Measurements from ENCODE around the gene ARHGAP22. TPM values are rescaled to one million over a fixed set of nuclear protein-coding genes. Genes with fewer than 3 reads are reported as not detected.

The ARHGAP22 gene
- total and polyA plus RNA-seq, 5 donors = 1.4 to 6.5 (median 5.1) TPM

DNA sequence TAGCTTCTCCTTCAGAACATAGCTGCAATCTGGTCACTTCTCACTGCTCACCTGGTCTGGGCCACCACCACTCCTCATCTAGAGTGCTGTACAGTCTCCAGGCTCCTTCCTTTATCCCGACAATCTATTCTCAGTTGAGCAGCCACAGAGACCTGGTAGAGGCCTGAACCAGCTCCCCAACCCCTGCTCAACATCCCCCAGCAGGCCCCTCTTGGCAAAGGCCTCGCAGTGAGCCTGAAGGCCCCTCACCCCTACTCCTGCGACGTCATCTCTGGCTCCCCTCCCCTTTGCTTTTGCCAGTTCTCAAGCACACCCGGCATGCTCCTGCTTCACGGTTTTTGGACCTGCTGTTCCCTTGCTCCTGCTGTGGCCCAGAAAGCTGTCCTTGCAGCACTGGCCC lies 113.9 kb downstream of the ARHGAP22 start:
- Histone ChIP-seq H3K27me3 (ENCODE audit: control insufficient read depth, insufficient read depth) (no peaks in the 10 kb centered on the region), H3K27ac (ENCODE audit: low read length) (no peak overlapping the region), H3K4me3 (ENCODE audit: low read length) (no peak overlapping the region), H3K4me1 (ENCODE audit: control insufficient read depth, insufficient read depth, low read length) (no peaks in the 10 kb centered on the region), H3K9me3 (ENCODE audit: control insufficient read depth, low read length) (no peaks in the 10 kb centered on the region)
- intact Hi-C loops (cut with DNase I) = no loop called here
- DNase-seq (no peak), ATAC-seq (no peak)
- 65% methylated on average over 6 of the region's 6 CpGs for WGBS

DNA sequence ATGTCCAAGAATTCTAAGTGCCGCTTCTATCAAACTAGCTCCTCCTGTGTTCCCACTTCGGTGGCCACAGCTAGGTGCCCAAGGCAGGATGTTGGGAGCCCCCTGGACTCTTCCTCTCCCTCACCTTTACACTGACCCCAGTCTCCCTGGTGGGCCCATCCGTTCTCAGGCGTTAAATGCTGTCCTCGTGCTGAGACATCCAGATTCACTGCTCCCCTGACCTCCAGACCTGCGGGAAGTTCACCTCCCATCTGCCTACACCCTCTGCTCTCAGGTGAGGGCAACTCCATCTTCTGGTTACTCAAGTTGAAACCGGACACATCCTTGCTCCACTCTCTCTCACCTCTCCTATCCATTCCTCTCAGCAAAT lies 114.3 kb downstream of the ARHGAP22 start:
- Histone ChIP-seq H3K4me1 (ENCODE audit: control insufficient read depth, insufficient read depth, low read length) (no peaks in the 10 kb centered on the region), H3K27me3 (ENCODE audit: control insufficient read depth, insufficient read depth) (no peaks in the 10 kb centered on the region), H3K4me3 (ENCODE audit: low read length) (no peak overlapping the region), H3K9me3 (ENCODE audit: control insufficient read depth, low read length) (no peaks in the 10 kb centered on the region), H3K27ac (ENCODE audit: low read length) (no peak overlapping the region)
- WGBS = 92% methylated on average over 7 of the region's 7 CpGs
- intact Hi-C loops (cut with DNase I) = no loop called here
- DNase-seq (peak in 1 of 3 donors; percentile 23), ATAC-seq (no peak)

DNA sequence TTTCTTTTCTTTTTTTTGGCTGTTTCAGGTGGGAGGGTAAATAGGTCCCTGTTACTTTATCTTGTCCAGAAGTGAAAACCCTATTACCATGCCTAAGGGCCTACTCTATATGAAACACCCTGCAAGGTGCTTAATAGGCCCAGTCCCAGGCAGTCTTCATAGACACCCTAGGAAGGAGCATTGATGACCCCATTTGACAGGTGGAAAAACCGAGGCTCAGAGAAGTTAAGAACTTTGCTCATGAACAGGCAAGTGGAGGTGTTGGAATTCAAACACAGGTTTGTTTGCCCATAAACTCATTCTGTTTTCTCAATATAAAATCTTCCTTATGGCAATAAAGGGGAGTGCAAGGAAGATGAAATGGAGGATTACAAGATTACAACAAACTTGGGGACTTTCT lies 115.8 kb downstream of the ARHGAP22 start:
- 97% methylated on average over 1 of the region's 1 CpG for WGBS
- Histone ChIP-seq H3K27ac (ENCODE audit: low read length) (no peak overlapping the region), H3K9me3 (ENCODE audit: control insufficient read depth, low read length) (no peaks in the 10 kb centered on the region), H3K4me3 (ENCODE audit: low read length) (no peak overlapping the region), H3K4me1 (ENCODE audit: control insufficient read depth, insufficient read depth, low read length) (no peaks in the 10 kb centered on the region), H3K27me3 (ENCODE audit: control insufficient read depth, insufficient read depth) (no peaks in the 10 kb centered on the region)
- intact Hi-C loops (cut with DNase I) = no loop called here
- DNase-seq (no peak), ATAC-seq (no peak)

DNA sequence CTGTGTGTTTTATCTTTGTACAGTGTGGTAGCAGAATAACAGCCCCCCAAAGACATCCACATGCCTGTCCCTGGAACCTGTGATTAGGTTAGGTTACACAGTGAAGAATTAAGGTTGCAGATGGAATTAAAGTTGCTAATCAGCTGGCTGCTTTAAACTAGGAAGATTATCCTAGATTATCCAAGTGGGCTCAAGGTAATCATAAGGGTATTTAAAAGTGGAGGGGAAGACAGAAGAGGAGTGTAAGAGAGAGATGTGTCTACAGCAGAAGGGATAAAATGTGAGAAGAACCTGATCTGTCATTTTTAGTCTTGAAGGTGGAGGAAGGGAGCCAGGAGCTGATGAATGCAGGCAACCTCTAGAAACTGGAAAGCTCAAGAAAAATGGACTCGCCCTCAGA lies 117.6 kb downstream of the ARHGAP22 start:
- no peak overlapping the region for H3K27ac ChIP-seq (ENCODE audit: low read length)
- no peaks in the 10 kb centered on the region for H3K9me3 ChIP-seq (ENCODE audit: control insufficient read depth, low read length)
- 89% methylated on average over 1 of the region's 1 CpG for WGBS
- H3K27me3 ChIP-seq (ENCODE audit: control insufficient read depth, insufficient read depth) = no peaks in the 10 kb centered on the region
- H3K4me1 ChIP-seq (ENCODE audit: control insufficient read depth, insufficient read depth, low read length) = no peaks in the 10 kb centered on the region
- ATAC-seq (no peak), DNase-seq (no peak)
- intact Hi-C loops (cut with DNase I) = no loop called here
- H3K4me3 ChIP-seq (ENCODE audit: low read length) = no peak overlapping the region

DNA sequence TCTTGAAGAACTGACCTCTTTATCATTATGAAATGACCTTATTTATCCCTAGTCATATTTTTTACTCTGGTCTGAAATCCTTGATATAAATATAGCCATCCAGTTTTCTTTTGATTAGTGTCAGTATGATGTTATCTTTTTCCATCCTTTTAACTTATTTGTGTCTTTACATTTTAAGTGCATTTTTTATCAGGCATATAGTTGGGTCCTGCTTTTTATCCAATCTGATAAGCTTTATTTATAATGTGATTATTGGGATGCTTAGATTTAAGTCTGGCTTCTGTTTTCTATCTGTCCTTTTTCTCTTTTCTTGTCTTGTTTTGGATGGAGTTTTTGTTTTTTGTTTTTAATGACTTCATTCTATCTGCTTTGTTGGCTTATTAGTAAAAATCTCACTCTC lies 119.2 kb downstream of the ARHGAP22 start:
- intact Hi-C loops (cut with DNase I) = no loop called here

DNA sequence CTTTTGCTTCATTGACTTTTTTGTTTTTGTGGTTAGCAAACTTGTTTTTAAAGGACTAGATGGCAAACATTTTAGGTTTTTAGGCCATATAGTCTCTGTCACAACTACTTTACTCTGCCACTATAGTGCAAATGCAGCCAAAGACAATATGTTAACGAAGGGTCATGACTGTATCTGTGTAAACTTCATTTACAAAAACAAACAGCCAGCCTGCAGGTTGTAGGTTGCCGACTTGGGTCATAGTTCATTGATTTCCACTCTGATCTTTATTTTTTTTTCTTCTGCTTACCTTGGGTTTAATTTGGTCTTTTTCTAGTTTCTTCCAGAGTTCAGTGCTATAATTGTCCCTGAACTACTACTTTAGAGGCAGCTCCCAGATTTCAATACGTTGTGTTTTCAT lies 120.0 kb downstream of the ARHGAP22 start:
- H3K27ac ChIP-seq (ENCODE audit: low read length) = no peak overlapping the region
- ATAC-seq (no peak), DNase-seq (no peak)
- WGBS = 78% methylated on average over 3 of the region's 3 CpGs
- no peaks in the 10 kb centered on the region for H3K9me3 ChIP-seq (ENCODE audit: control insufficient read depth, low read length)
- intact Hi-C loops (cut with DNase I) = no loop called here
- H3K27me3 ChIP-seq (ENCODE audit: control insufficient read depth, insufficient read depth) = no peaks in the 10 kb centered on the region
- H3K4me3 ChIP-seq (ENCODE audit: low read length) = no peak overlapping the region
- H3K4me1 ChIP-seq (ENCODE audit: control insufficient read depth, insufficient read depth, low read length) = no peaks in the 10 kb centered on the region

More for the DNA sequence above, 119.2 kb downstream of the ARHGAP22 start:
- H3K4me3 ChIP-seq (ENCODE audit: low read length) = no peak overlapping the region
- H3K9me3 ChIP-seq (ENCODE audit: control insufficient read depth, low read length) = no peaks in the 10 kb centered on the region
- H3K27me3 ChIP-seq (ENCODE audit: control insufficient read depth, insufficient read depth) = no peaks in the 10 kb centered on the region
- ATAC-seq (no peak), DNase-seq (no peak)
- no peak overlapping the region for H3K27ac ChIP-seq (ENCODE audit: low read length)
- H3K4me1 ChIP-seq (ENCODE audit: control insufficient read depth, insufficient read depth, low read length) = no peaks in the 10 kb centered on the region

DNA sequence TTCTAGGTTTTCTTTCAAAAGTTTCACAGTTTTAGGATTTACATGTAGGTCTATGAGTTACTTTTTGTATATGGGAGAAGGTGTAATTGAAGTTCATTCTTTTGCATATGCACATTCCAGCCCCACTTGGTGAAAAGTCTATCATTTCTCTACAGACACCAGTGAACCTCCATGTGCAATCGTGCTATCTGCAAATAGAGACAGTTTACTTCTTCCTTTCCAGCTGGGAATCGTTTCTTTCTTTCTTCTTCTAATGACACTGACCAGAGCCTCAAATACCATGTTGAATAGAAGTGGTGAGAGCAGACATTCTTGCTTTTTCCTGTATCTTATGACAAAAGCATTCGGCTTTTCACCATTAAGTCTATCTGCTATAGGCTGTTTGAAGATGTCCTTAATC lies 122.7 kb downstream of the ARHGAP22 start:
- no peak for ATAC-seq
- WGBS = 68% methylated on average over 3 of the region's 3 CpGs
- no peak overlapping the region for H3K27ac ChIP-seq (ENCODE audit: low read length)

DNA sequence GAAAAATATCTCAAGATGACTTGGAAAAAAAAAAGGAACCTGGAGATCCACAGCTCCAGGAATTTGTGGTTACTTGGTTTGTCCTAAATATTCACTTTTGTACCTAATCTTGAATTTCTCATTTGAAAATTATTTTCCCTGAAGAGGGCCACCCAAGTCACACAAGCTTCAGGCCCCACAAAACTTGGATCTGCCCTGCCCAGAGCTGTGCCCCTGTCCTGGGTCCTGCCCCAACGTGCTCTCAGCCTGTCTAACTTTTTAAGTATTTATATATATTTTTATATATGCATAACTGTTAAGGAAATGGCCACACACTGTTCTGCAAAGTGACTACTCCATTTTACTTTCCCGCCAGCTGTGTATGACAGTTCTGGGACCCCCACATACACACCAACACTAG lies 123.5 kb downstream of the ARHGAP22 start:
- no peaks in the 10 kb centered on the region for H3K27me3 ChIP-seq (ENCODE audit: control insufficient read depth, insufficient read depth)
- intact Hi-C loops (cut with DNase I) = no loop called here
- no peak for ATAC-seq
- H3K4me3 ChIP-seq (ENCODE audit: low read length) = no peak overlapping the region
- no peaks in the 10 kb centered on the region for H3K4me1 ChIP-seq (ENCODE audit: control insufficient read depth, insufficient read depth, low read length)
- no peak for DNase-seq
- no peaks in the 10 kb centered on the region for H3K9me3 ChIP-seq (ENCODE audit: control insufficient read depth, low read length)
- H3K27ac ChIP-seq (ENCODE audit: low read length) = no peak overlapping the region
- WGBS = 86% methylated on average over 2 of the region's 2 CpGs

More for the DNA sequence above, 122.7 kb downstream of the ARHGAP22 start:
- Histone ChIP-seq H3K27me3 (ENCODE audit: control insufficient read depth, insufficient read depth) (no peaks in the 10 kb centered on the region), H3K9me3 (ENCODE audit: control insufficient read depth, low read length) (no peaks in the 10 kb centered on the region), H3K4me1 (ENCODE audit: control insufficient read depth, insufficient read depth, low read length) (no peaks in the 10 kb centered on the region), H3K4me3 (ENCODE audit: low read length) (no peak overlapping the region)
- intact Hi-C loops (cut with DNase I) = no loop called here
- no peak for DNase-seq

DNA sequence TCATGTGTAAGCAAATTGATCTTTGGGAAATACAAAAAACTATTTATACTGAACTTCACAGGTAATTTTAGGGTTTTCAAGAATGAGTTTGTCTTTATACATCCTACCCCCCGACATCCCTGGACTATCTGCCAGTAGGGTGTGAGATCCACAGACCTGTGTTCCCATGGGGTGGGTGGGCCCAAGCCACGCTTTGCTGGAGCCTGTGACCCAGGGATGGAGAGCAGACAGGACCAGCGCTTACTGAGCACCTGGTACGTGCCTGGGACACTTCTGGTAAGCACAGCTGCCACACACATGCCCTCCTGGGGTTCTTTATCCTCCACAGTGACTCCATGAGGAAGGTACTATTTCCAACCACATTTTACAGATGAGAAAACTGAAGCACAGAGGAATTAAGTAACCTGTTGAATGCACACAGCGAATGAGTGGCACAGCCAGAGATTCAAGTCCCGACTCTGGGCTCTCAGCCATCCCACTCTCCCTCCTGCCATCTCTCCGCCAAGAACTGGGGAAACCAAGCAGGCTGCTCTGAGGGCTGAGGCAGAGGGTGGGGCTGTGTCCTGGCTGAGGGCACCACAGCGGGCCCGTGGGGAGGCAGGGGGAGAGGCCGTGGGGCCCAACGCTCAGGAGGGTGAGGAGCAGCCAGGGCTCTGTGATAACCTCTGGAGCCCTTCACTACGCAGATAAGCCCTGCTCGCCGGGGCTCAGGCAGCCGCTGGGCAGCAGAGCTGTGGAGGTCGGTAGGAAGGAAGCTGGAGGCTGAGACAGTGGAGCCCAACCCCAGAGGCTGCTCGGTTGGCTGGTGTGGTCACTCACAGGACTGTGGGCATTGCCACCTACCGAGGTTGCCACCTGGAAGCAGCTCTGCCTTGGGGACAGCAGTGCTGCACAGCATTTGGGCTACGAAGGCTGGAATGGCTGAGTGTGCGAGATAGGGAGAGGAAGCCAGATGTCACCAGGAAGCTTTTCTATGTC lies 124.2 kb downstream of the ARHGAP22 start:
- peak; percentile 60 to 74 for ATAC-seq
- H3K9me3 ChIP-seq (ENCODE audit: control insufficient read depth, low read length) = no peaks in the 10 kb centered on the region
- WGBS = 43% methylated on average over 20 of the region's 20 CpGs

DNA sequence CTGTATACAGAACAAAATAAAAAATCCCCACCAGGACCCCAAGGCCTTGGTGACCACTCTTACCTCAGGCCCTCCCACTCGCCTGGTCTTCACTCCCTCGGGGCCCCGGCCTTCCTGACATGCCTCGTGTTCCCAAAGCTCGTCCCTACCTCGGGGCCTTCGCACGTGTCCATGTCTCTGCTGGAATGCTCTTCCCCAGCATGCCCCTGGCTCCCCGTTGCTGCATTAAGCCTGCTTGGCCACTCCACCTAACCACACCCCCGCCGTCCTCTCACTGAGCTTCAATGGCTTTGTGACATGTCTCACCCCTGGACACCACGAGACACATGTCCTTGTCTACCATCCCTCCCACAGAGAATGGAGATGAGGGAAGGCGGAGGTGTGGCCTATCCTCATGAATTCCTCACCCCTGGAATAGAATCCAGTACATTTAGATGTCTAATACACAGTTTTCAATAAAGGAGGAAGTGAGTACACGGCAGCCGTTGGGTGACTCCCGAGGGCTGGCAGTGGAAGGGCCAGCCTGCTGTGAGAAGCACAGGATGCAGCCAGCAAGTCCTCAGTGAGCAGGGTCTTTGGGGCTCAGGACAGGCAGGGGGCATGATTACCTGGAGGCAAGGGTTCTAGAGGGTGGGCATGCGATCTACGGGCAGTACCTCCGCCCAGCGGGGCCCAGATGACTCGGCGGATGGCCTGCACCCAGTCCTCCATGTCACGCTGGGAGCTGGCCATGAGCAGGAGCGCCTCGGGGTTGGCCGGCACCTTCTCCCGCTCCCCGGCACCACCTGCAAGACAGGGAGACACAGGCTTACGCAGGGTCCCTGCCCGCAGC lies 125.7 kb downstream of the ARHGAP22 start:
- 85% methylated on average over 30 of the region's 30 CpGs for WGBS
- Histone ChIP-seq H3K4me1 (ENCODE audit: control insufficient read depth, insufficient read depth, low read length) (no peaks in the 10 kb centered on the region), H3K27me3 (ENCODE audit: control insufficient read depth, insufficient read depth) (no peaks in the 10 kb centered on the region), H3K4me3 (ENCODE audit: low read length) (no peak overlapping the region), H3K27ac (ENCODE audit: low read length) (no peak overlapping the region), H3K9me3 (ENCODE audit: control insufficient read depth, low read length) (no peaks in the 10 kb centered on the region)
- DNase-seq (peak in 1 of 3 donors; percentile 23), ATAC-seq (no peak)
- intact Hi-C loops (cut with DNase I) = no loop called here

More for the DNA sequence above, 124.2 kb downstream of the ARHGAP22 start:
- peak in 1 of 3 donors; percentile 51 for DNase-seq
- no peaks in the 10 kb centered on the region for H3K4me1 ChIP-seq (ENCODE audit: control insufficient read depth, insufficient read depth, low read length)
- no peak overlapping the region for H3K4me3 ChIP-seq (ENCODE audit: low read length)
- no peaks in the 10 kb centered on the region for H3K27me3 ChIP-seq (ENCODE audit: control insufficient read depth, insufficient read depth)
- no peak overlapping the region for H3K27ac ChIP-seq (ENCODE audit: low read length)
- intact Hi-C loops (cut with DNase I) = no loop called here

DNA sequence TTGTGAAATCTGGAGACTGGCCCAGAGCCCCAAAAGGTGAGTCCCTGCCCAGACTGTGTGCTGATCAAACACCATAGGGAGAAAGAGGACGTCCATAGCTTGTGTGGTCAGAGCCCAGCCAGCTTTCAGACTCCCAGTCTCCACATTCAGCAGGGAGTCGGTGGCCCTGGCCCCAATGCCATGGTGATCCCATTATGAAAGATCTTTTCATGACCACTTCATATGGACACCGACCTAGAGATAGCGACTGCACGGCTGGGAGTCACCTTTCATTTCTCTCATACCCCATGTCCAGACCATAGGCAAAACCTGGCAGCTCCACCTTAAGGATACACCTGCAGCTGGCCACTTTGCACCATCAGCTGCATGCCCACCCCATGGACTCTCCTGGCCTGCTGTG lies 126.4 kb downstream of the ARHGAP22 start:
- WGBS = 96% methylated on average over 5 of the region's 5 CpGs
- intact Hi-C loops (cut with DNase I) = no loop called here
- H3K27me3 ChIP-seq (ENCODE audit: control insufficient read depth, insufficient read depth) = no peaks in the 10 kb centered on the region
- no peak overlapping the region for H3K4me3 ChIP-seq (ENCODE audit: low read length)
- H3K27ac ChIP-seq (ENCODE audit: low read length) = no peak overlapping the region
- H3K9me3 ChIP-seq (ENCODE audit: control insufficient read depth, low read length) = no peaks in the 10 kb centered on the region
- DNase-seq (peak in 1 of 3 donors; percentile 7), ATAC-seq (no peak)
- H3K4me1 ChIP-seq (ENCODE audit: control insufficient read depth, insufficient read depth, low read length) = no peaks in the 10 kb centered on the region
